Measurements from ENCODE around the gene SLCO2A1. TPM values are rescaled to one million over a fixed set of nuclear protein-coding genes. Genes with fewer than 3 reads are reported as not detected.

SLCO2A1 gene
- total and polyA plus RNA-seq, 2 experiments from 2014 or later, result 0.31 to 1.0 TPM

DNA sequence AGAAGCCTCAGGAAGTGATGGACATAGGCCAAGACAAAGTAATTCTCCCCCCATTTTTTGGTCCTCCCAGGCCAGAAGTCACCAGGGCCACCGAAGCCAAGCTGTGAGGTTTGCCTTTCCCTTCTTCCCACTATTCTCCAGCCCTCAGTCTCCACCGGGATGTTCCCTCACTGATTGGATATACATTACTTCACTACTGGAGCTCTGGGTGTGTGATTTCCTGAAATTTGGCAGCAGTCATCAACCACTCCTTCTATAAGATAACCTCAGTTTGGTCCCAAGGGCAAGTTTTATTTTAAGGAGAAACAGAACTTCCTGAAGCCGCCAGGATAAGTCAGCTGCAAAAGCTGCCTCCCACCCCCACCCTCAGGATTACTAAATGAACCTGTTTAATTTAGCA is 11.3 kb downstream of the SLCO2A1 start (continued):
- TF ChIP-seq, protein P1, sequence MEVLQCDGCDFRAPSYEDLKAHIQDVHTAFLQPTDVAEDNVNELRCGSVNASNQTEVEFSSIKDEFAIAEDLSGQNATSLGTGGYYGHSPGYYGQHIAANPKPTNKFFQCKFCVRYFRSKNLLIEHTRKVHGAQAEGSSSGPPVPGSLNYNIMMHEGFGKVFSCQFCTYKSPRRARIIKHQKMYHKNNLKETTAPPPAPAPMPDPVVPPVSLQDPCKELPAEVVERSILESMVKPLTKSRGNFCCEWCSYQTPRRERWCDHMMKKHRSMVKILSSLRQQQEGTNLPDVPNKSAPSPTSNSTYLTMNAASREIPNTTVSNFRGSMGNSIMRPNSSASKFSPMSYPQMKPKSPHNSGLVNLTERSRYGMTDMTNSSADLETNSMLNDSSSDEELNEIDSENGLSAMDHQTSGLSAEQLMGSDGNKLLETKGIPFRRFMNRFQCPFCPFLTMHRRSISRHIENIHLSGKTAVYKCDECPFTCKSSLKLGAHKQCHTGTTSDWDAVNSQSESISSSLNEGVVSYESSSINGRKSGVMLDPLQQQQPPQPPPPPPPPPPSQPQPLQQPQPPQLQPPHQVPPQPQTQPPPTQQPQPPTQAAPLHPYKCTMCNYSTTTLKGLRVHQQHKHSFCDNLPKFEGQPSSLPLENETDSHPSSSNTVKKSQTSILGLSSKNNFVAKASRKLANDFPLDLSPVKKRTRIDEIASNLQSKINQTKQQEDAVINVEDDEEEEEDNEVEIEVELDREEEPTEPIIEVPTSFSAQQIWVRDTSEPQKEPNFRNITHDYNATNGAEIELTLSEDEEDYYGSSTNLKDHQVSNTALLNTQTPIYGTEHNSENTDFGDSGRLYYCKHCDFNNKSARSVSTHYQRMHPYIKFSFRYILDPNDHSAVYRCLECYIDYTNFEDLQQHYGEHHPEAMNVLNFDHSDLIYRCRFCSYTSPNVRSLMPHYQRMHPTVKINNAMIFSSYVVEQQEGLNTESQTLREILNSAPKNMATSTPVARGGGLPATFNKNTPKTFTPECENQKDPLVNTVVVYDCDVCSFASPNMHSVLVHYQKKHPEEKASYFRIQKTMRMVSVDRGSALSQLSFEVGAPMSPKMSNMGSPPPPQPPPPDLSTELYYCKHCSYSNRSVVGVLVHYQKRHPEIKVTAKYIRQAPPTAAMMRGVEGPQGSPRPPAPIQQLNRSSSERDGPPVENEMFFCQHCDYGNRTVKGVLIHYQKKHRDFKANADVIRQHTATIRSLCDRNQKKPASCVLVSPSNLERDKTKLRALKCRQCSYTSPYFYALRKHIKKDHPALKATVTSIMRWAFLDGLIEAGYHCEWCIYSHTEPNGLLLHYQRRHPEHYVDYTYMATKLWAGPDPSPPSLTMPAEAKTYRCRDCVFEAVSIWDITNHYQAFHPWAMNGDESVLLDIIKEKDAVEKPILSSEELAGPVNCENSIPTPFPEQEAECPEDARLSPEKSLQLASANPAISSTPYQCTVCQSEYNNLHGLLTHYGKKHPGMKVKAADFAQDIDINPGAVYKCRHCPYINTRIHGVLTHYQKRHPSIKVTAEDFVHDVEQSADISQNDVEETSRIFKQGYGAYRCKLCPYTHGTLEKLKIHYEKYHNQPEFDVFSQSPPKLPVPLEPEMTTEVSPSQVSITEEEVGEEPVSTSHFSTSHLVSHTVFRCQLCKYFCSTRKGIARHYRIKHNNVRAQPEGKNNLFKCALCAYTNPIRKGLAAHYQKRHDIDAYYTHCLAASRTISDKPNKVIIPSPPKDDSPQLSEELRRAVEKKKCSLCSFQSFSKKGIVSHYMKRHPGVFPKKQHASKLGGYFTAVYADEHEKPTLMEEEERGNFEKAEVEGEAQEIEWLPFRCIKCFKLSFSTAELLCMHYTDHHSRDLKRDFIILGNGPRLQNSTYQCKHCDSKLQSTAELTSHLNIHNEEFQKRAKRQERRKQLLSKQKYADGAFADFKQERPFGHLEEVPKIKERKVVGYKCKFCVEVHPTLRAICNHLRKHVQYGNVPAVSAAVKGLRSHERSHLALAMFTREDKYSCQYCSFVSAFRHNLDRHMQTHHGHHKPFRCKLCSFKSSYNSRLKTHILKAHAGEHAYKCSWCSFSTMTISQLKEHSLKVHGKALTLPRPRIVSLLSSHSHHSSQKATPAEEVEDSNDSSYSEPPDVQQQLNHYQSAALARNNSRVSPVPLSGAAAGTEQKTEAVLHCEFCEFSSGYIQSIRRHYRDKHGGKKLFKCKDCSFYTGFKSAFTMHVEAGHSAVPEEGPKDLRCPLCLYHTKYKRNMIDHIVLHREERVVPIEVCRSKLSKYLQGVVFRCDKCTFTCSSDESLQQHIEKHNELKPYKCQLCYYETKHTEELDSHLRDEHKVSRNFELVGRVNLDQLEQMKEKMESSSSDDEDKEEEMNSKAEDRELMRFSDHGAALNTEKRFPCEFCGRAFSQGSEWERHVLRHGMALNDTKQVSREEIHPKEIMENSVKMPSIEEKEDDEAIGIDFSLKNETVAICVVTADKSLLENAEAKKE (CRISPR knock-in tag; IDR thresholded peaks at IDR 0.05), result no peak
- TF ChIP-seq EZH2 (IDR thresholded peaks at IDR 0.05; ENCODE audit: low read depth, unreplicated experiment), result no peak

DNA sequence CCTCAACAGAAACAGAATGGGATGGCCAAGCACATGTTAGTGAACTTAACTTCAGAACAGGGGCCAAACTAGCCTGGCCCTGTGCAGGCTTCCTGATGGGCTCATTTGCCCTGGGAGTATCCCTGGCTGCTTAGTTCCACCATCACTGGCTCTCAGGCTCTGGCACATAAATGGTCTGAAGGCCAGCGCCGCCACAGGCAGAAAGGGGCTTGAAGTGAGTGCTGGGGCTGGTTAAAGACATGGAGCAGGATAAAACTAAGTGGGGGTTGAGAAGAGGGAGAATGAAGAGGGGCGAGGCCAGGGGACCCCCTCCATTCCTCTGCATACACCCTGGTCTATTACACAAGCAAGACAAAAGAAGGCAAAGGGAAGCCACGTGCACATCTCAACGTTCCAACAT is 12.2 kb downstream of the SLCO2A1 start:
- H3K36me3 Mint-ChIP-seq (ENCODE audit: low read depth), result no peaks in the 10 kb centered on the region; the same call in 2 of the 3 replicates
- no peak overlapping the region for H3K27ac ChIP-seq (ENCODE audit: low read depth)
- no peaks in the 10 kb centered on the region for H3K27me3 ChIP-seq (ENCODE audit: insufficient read depth)
- peaks cover 4% of the 10 kb centered on the region; the same call in 1 of the 3 replicates for H3K4me1 Mint-ChIP-seq
- H3K9me3 Mint-ChIP-seq, result no peaks in the 10 kb centered on the region
- no peaks in the 10 kb centered on the region for H3K27me3 Mint-ChIP-seq (ENCODE audit: insufficient read depth, low read depth, poor library complexity)
- no peak overlapping the region for H2AFZ ChIP-seq
- H3K9me2 ChIP-seq (ENCODE audit: insufficient read depth), result no peaks in the 10 kb centered on the region
- no peak overlapping the region for H3K4me3 ChIP-seq
- H4K20me1 ChIP-seq (replicated peaks; ENCODE audit: insufficient read depth), result no peaks in the 10 kb centered on the region
- no peak overlapping the region for H3K27ac Mint-ChIP-seq
- no peaks in the 10 kb centered on the region for H3K36me3 ChIP-seq (ENCODE audit: insufficient read depth)
- H3F3A ChIP-seq (replicated peaks; ENCODE audit: low read depth), result no peaks in the 10 kb centered on the region
- DNase-seq (ENCODE audit: low spot score) (no peak), ATAC-seq (no peak)
- H3K4me2 ChIP-seq, result no peak overlapping the region
- H3K79me2 ChIP-seq (replicated peaks; ENCODE audit: insufficient read depth), result no peaks in the 10 kb centered on the region
- H3K4me3 Mint-ChIP-seq, result no peak overlapping the region
- no peaks in the 10 kb centered on the region for H3K4me1 ChIP-seq (ENCODE audit: insufficient read depth)
- no peak for TF ChIP-seq JUNB (IDR thresholded peaks at IDR 0.05; ENCODE audit: unreplicated experiment)
- TF ChIP-seq EZH2phosphoT487 (IDR thresholded peaks at IDR 0.05; ENCODE audit: unreplicated experiment), result no peak
- TF ChIP-seq ZNF331 (CRISPR knock-in tag; IDR thresholded peaks at IDR 0.05; ENCODE audit: low read depth), result no peak
- TF ChIP-seq, protein P1 (CRISPR knock-in tag; IDR thresholded peaks at IDR 0.05), result no peak
- no peak for TF ChIP-seq EZH2 (IDR thresholded peaks at IDR 0.05; ENCODE audit: low read depth, unreplicated experiment)
- no peak for TF ChIP-seq STAT1 (IDR thresholded peaks at IDR 0.05; ENCODE audit: unreplicated experiment)
- TF ChIP-seq CTCF (conservative IDR thresholded peaks at IDR 0.05; ENCODE audit: low read depth in 2 of 2), result no peak
- TF ChIP-seq CREB1 (CRISPR knock-in tag; IDR thresholded peaks at IDR 0.05; ENCODE audit: low read depth), result no peak

All from GM23338 (cell line).